Measurements from ENCODE around the gene GSS.

- TF ChIP-seq POLR2A (IDR thresholded peaks at IDR 0.05; ENCODE audit: low read length) (no peak), GATA1 (IDR thresholded peaks at IDR 0.05; ENCODE audit: low read depth, low read length) (no peak)
These were observed 38.4 kb upstream of the GSS start for GRCh38 chr20:34993941-34994508.

Data from erythroblast (primary cell).